Activated CD8-positive, alpha-beta memory T cell treated with anti-CD3 and anti-CD28 coated beads for 4 hours (primary cell): ENCODE data around the gene VILL.

ENCODE experiments used
- DNase-seq, 2 donors: peaks; one replicate each; pipeline ENCODE4 v3.0.0-alpha.2; 2020; ENCODE audit warnings: low read depth in 2 of 2

VILL gene

DNA sequence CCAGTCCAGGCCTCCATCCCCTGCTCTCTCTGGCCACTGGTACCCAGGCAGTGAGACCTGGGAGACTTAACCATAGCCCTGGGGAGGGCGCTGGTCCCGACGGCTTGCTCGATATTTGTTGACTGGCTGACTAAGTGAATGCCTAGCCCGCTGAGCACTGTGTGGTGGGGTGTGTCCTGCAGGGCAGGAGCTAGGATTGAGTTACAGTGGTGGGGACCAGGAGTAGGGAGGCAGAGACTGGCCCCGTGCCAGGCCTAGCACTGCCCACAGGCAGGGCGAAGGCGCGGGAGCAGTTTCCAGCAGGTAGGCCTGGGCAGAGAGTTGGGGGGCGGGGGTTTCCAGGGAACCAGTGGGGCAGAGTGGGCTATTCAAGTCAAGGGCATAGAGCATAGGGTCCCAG is at the start of gene VILL:
TSS of gene VILL (plus strand) at position 260 of the 400 bp plus-strand sequence. CDS start 2,887 bp downstream, outside the sequence.
- DNase-seq = no peak

DNA sequence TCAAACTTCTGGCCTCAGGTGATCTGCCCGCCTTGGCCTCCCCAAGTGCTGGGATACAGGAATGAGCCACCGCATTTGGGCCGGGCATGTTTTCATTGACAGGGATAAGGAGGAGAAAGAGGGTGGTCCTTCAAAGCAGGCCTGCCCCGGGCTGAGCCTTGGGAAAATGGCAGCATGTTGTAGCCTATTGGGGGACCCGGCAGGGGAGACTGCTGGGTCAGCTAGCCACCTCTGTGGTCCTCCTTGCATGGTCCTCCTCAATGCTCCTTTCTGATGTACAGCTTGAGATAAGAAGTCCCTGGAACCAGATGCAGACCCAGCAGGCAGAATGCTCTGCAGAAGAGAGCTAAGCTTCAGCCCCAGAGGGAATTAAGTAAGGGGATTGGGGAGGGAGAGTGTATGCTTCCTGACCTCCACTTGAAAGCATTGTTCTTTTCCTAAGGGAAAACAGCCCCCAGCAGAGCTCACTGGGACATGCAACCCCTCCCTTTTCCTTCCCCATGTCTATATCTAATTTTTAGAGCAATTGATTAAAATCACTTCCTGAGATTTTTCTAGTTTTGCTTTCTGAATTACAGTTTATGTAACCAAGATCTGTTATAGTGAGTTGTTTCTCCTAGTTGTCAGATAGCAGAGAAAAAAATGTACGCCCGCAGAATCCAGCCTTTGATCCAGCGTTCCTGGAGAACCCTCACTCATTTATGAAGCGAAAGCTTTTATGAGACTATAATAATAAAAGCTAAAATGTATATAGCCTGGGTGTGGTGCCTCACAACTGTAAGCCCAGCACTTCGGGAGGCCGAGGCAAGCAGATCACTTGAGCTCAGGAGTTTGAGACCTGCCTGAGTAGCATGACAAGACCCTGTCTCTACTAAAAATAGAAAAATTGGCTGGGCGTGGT is 48.7 kb upstream of the VILL start:
- DNase-seq = no peak

DNA sequence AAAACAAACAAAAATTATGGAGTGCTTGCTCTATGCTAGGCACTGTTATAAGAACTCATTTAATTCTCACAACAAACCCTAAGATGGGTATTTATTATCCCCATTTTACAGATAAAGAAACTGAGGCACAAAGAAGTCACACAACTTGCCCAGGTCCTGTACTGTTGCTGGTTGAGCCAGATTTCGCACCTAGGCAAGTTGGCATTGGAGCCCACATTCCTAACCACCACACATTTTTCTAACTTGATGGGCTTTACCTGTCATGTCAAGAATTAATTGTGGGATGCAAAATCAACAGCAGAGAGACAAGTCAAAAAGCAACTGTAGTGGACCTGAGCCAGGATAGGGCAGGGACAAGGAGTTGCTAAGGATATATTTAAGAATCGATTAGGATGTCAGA is 47.9 kb upstream of the VILL start:
- DNase-seq = no peak

DNA sequence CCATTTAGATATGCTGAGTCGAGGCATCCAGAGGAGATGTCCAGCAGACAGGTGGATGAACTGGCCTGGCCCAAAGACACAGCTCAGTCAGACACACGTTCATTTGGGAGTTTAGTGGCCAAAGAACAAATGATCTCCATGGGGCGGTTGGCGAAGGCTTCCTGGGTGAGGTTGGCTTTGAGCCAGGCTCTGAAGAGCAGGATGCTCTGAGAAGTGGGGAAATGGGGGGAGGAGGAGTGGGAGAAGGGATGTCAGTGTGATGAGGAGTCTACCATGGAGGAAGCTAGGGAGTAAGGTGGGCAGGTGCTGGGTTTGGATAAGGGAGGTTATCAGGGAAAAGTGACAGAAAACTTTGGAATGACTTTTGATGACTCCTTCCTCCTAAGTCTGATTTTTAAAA is 47.5 kb upstream of the VILL start:
- DNase-seq = no peak

DNA sequence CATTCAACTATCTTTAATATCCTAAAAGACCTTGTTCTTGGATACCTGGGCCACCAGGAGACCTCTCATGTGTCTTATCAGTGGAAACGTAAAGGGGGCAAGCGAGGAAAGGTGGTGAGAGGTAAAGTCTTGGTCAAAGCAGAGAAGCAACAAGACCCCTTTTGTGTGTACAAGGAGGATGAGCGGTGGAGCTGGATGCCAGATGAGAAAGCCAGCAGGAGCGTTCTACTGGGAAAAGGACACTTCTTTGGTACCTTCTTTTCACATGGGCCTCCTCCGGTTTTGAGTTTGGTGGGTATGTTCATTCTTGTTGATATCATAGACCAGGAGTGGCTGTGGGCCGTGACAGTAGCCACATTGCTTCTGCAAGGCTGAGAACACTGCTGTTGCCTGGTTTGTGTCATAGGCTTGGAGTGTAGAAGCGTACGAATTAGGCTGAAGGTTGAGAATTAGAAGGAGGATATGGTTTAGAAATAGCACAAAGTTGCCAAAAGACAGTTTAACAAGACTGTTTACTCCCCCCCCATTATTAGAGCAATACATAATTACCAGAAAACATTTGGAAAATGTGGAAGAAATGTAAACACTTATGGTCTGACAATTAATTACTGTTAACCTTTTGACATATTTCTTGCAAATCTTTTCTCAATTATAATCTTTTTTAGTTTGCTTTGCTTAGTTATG is 46.8 kb upstream of the VILL start:
- DNase-seq = no peak

DNA sequence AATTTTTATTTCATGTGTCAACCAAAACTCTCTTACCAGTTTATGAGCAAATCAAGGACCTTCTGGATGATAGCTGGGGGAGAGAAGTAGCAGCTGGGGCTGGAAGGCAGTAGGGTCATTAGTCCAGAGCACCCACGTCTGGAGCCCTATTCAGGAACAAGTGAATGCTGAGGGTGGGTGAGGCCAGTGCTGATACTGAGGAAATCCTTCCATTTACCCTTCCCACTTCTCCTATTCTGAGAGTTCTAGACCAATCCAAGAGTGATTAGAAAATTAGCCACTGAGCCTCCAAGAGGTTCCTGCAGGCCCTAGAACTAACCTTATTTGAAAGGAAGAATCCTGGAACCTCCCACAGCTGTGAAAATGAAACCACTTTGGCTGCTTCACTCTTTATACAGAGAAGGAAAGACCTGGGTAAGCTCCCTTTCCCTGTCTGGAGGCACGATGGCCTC is 46.2 kb upstream of the VILL start:
- no peak for DNase-seq

DNA sequence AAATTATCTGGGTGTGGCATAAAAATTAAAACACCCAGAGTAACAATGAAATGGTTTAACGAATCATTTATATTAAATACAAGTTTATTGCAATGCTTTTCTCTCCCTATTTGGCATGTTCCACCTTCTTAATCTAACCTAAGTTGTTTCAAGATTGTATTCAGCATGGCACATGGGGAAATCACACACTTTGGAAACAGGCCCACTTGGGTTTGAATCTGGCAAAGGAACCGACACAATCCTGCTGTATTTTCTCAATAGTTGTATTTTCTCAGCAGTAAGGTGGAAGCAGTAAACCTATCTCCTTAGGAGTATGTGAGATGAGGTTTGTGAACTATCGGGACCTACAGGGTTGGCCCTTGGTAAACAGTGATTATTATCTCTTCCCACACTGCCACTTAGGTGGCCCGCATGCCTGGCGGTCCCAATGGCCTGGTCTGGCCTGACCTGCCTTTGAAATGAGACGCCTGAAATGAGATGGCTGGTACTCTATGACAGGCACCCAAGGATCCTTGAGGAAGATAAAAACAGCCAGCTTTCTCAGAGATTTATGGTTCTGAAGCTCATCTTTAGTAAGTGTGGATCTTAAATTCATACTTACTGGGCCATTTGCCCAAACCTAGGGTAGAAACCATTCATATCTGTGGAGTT is 45.3 kb upstream of the VILL start:
- no peak for DNase-seq

DNA sequence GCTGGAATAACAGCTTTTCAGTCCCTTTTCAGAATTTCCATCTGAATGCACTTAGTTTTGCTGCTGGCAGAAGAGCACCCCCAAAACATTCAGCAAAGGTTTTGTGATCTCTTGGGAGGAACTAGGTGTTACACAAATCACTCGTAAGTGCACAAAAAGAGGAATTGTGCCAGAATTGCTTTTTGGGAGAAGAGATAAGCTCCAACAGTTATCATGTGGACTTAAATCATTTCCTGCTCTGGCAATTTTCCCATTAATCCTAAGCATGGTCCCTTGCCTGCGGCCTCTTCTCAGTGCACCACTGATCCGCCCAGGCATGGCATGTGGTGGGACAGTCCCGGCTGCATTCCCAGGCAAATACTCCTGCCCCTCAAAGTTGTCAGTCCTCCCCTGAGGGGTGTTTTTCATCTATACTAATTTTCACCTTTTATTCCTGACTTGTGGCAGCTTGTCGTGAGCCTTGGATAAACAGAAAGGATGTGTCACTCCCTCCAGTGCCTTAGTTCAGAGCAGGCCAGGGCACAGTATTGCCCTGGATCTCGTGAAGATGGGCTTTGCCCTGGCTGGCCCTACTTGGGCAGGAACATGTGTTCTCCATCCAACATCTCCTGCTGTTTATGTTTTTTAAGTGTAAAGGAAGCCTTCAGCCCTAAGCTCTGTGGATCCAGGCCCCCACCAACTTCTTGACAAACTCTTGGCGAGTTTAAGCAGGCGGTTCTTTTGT is 44.6 kb upstream of the VILL start:
- no peak for DNase-seq

DNA sequence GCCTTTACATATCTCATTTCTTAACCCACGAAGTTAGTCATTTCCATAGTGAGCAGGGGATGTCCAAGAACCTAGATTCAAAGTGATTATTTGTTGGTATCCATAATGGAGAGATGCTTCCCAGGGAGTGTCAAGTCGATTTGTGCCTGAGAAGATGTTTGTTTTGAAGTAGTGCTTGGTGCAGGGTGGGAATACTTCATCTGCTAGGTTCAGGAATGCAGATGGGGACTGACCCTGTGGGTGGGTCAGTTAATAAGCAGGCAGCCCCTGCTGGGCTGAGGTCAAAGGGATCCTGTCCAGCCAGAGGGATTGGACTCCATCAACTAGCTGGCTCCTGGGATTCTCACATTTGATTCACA is 44.1 kb upstream of the VILL start:
- DNase-seq = no peak

DNA sequence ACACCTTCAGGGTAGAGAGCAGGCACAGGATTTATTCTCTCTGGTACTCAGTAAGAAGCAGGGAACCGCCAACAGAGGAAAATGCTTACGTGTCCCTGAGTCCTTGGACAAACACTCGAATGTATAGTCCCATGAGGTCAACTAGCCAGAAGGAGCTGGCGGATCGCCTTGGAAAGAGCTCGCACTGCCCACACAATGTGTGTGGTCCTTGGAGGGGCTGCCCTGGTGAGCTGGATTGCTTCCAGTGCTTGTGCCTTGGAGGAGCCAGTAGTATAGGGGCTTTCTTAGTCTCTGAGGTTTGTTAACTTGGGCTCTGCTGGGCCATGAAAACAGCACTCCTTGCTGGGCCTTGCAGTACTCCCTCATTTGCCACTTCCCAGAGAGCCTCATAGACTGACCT is 40.7 kb upstream of the VILL start:
- no peak for DNase-seq

DNA sequence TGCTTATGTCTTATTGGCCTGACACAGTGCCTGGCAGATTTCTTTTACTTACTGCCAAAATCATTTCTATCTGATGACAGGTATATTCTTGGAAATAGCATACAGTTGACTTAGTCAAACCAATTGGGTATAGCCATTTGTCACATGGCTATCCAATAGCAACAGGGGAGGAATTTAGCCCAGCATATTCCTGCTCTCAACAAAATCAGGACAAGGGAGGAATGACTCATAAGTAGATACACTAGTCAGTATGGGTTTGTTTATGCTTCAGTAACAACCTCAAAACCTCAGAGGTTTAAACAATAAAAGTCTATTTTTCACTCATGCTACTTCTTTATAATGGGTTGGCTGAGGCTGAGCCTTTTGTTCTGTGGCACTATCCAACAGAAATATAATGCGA is 38.0 kb upstream of the VILL start:
- no peak for DNase-seq

DNA sequence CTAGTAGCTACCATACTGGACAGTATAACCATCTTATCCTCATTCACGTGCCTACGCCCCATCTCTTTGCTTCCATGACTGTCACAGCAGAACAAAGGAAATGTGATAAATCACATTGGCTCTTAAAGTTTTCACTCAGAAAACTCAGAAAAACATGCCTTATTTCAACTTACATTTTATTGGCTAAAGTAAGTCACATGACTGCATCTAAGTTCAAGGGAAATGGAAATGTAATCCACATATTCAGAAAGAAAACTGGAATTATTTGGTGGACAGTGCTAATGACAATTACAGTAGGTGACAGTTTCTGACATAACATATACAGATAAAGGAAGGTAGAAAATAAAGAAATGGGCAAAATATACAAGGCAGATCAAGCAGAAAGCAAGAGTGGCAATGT is 37.4 kb upstream of the VILL start:
- DNase-seq = no peak

DNA sequence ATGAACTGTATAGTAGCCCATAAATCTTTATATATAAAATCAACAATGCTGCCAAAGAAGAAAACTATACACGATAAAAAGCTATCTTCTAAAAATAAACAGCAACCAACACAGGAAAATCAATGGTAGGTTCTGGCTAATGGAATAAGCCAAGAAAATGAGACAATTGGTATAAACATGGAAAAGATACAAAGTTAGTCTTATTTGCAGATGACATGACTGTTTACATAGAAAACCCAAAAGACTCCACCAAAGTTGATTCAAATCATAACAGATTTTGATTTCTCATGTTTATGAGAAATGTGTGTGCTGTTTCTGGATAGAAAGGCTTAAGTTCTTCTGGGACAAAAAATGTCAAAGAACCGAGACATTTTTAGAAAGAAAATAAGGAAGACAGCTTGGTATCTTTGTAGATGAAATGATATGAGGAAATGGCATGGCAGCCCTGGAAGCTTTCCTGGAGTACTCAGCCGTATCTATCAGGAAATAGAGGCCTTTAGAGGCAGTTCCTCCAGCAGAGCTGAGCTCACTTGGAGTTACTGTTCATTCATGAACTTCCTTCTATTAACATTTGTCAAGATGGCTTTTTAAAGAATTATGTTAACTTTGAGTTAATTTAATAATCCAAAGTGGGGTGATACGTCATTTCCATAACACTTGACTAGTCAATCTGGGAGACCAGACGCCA is 36.7 kb upstream of the VILL start:
- DNase-seq = no peak

DNA sequence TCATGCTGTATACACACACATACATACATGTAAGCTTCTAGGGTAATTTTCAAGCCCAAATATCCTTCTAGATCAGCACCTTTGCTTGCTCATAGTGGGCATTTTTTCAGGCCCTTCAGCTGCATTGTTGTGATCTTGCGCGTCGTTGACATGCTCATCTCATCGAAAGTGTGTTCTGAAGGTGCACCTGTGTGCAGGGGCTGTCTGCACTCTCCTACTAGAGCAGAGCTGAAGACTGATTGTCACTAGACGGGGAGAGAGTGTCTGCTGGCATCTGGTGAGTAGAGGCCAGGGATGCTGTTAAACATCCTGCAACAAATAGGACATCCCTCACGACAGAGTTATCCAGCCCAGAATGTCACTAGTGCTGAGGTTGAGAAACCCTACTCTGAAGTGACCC is 35.7 kb upstream of the VILL start:
- no peak for DNase-seq

DNA sequence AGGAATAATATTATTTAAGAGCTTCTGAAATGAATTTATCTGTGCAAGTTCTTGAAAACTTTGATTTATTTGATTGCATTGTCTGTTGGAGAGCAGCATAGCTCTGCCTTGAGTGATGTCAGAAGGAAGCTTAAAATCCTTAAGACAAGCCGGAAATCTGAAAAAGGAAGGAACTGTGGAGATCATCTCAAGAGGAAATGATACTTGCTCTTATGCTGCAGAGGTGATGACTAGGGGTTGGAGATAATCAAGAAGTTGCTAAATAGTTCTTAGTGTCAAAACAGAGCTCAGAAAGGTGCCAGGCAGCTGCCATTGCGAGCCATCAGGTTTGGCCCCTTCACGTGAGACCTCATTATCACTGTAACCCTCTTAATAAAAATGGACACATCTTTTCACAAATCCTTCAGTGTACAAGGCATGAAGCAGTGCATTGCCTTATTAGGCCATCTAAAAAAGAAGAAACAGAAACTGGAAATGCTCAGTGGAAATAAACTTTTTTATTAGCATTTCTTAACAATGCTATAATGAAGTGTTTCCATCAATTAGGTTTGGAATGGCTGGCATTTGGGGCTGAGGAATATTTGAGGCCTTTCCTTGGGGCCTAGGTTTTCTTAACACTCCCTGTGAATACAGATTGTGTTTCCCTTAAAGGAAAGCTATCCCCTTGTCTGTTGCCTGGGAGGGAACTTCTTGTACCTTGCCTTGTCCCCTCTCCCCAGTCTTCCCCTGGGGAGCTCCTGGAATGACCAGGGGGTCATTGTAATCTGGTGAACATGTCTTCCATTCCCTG is 34.5 kb upstream of the VILL start:
- DNase-seq = no peak

DNA sequence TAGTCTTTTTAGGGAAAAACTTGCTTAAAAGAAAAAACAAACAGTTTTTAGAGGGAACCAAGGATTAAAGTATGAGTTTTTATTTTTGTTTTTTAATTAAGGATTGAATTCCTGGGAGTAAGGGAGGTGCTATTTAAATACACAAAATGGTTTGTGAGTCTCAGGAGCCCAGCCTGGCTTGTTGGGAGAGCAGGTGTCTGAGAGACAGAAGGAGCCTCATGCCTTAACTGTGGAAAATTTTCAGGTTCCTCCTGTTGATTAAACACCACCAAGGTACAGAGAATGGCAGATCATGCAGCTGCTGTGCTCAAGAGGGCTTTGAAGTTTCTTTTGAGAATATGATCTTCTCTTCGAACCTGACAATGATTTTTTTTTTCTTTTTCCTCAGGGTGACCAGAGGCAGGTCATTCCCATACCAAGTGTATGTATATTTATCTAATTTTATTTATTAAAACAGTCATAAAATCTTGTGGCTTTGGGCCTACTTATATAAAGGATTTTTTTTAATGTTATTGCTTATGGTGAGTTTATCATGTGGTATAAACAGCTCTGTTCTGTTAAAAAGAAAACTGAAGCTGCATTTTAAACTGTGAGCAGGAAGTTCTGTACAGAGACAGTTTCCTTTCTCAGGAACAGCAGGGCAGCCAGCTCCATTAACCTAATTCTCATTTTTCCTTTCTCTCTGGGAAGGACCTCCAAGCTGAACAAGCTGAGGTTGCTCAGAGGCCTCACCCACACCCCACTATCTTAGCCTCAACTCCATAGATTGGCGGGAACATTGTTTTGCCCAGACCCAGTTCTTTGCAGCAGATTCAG is 33.7 kb upstream of the VILL start:
- DNase-seq = no peak

DNA sequence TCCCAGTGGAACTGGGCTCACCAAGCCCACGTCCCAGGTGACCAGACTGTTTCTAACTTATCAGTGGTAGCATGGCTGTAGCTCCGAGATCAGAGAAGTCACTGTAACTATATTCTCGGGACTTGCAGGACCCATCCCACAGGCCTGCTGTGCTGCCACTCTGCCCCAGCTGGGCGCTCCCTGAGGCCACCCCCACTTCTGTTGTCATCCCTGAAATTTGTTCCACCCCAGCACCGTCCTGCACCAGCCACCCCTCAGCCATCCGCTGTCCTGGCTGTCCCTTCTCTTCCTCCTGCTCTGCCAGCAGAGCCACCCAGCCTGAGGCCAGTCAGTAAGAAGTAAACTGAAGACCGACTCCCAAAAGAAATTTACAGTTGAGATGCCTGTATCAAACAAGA is 33.0 kb upstream of the VILL start:
- DNase-seq = no peak

DNA sequence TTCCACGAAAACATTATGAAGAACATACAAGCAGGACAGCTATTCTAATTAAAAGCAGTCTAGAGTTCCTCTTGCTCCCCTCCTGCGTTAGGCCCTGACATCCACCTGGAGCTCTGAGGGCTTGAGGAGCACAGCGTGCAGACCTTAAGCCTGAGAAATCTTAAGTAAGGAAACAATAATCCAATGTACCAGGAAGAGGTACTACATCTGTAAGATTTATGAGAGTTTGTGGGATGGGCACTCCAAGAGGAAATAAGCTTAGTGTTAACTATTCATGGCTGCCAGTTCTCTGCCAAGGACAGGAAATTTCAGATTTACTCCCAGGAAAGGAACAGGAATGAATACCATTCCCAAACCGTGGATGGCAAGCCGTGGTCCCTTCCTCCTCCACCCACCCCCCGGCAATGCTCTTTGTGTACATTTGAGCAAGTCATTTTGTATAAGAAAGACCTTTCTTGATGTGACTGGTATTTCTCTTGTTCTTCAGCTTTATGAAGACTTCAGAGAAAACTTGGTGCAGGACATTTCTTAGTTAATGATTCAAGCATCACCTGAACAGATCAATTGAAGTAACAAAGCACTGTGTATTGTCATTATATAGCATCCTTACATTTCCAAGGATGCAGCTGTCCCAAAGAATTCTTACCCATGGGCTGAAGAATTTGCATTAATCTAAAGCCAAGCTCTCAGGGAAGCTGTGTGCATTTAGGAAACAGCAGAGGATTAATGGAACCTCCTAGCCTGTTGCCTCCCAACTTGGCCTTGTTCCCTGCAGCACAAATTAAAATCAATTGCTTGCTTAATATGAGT is 28.8 kb upstream of the VILL start:
- DNase-seq = no peak

DNA sequence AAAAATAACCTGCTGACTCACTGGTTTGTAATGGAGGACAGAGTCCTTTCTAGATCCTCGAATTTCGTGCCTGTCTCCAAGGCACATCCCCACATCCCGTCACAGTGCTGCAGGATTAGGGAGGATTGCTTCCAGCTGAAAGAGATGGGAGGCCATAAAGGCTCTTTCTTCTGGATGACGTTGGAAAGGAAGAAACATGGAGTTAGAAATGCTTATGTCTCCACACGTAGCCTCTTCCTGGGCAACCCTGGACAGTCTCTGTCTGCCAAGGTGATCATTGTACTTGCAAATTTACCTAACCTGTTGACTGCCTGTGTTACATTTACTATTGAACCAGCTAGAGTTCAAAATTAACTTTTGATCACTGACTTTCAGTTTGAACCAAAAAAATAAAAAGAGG is 27.6 kb upstream of the VILL start:
- DNase-seq = no peak
